Naive B cell (primary cell): ENCODE data around the gene ACAP3. TPM values are rescaled to one million over a fixed set of nuclear protein-coding genes. Genes with fewer than 3 reads are reported as not detected.

Experiments used
- ATAC-seq, 2 donors: fragments of 150-1000 bp; cut with Tn5 transposase; 2 replicates each; pipeline ENCODE4 v1.10.0; 2021; ENCODE audit warnings: low read depth in 2 of 2, mild to moderate bottlenecking in 2 of 2, moderate library complexity in 2 of 2
- DNase-seq: peaks from one replicate; pipeline ENCODE4 v3.0.0; 2022
- H3K27ac Mint-ChIP-seq, 6 donors: one replicate each; pipeline ENCODE4 v1.8.0; 2020 to 2022; ENCODE audit warnings: mild to moderate bottlenecking in 6 of 6, mixed read lengths in 6 of 6, moderate library complexity in 5 of 6, inconsistent platforms in 2 of 6
- H3K27me3 Mint-ChIP-seq, 3 donors: one replicate each; pipeline ENCODE4 v1.8.0; 2021 to 2022; ENCODE audit warnings: mixed read lengths in 3 of 3, mild to moderate bottlenecking in 1 of 3
- H3K36me3 Mint-ChIP-seq, 2 donors: one replicate each; pipeline ENCODE4 v1.8.0; 2020 to 2022; ENCODE audit warnings: mixed read lengths in 2 of 2, inconsistent platforms in 1 of 2, mild to moderate bottlenecking in 1 of 2
- H3K4me1 Mint-ChIP-seq, 3 donors: one replicate each; pipeline ENCODE4 v1.8.0; 2020 to 2022; ENCODE audit warnings: mixed read lengths in 3 of 3, inconsistent platforms in 1 of 3, mild to moderate bottlenecking in 1 of 3, moderate library complexity in 1 of 3
- H3K4me3 Mint-ChIP-seq, 8 donors: one replicate each; pipeline ENCODE4 v1.8.0; 2020 to 2022; ENCODE audit warnings: mild to moderate bottlenecking in 8 of 8, mixed read lengths in 8 of 8, moderate library complexity in 8 of 8, inconsistent platforms in 2 of 8
- H3K9me3 Mint-ChIP-seq, 7 donors: one replicate each; pipeline ENCODE4 v1.8.0; 2020 to 2022; ENCODE audit warnings: mixed read lengths in 7 of 7, mild to moderate bottlenecking in 5 of 7, inconsistent platforms in 2 of 7, moderate library complexity in 1 of 7
- polyA plus RNA-seq, 6 donors: library from polyadenylated mRNA; unstranded; fragments of 300-500 nt; fragmentation: Illumina TruSeq; gene quantifications; one replicate each; pipeline ENCODE4 v1.2.3, GENCODE V29; 2021; ENCODE audit warnings: low read depth in 6 of 6

Gene ACAP3
- polyA plus RNA-seq, 6 donors from 2014 or later: 1.9 to 7.2 (median 3.1) TPM

- H3K27me3 Mint-ChIP-seq: peaks cover 0 to 6% (median 0%) of the 10 kb centered on the region in 3 donors
- no peak overlapping the region for H3K4me3 Mint-ChIP-seq
- DNase-seq (no peak), ATAC-seq (no peak)
- H3K36me3 Mint-ChIP-seq: no peaks in the 10 kb centered on the region
- H3K4me1 Mint-ChIP-seq: peaks cover 0 to 6% (median 4%) of the 10 kb centered on the region in 3 donors
- H3K27ac Mint-ChIP-seq: peak overlapping the region in 1 of 6 donors; percentile 12
- H3K9me3 Mint-ChIP-seq: no peaks in the 10 kb centered on the region
Measured at GRCh38 chr1:1282998-1283397, 24.7 kb downstream of the ACAP3 start.

DNA sequence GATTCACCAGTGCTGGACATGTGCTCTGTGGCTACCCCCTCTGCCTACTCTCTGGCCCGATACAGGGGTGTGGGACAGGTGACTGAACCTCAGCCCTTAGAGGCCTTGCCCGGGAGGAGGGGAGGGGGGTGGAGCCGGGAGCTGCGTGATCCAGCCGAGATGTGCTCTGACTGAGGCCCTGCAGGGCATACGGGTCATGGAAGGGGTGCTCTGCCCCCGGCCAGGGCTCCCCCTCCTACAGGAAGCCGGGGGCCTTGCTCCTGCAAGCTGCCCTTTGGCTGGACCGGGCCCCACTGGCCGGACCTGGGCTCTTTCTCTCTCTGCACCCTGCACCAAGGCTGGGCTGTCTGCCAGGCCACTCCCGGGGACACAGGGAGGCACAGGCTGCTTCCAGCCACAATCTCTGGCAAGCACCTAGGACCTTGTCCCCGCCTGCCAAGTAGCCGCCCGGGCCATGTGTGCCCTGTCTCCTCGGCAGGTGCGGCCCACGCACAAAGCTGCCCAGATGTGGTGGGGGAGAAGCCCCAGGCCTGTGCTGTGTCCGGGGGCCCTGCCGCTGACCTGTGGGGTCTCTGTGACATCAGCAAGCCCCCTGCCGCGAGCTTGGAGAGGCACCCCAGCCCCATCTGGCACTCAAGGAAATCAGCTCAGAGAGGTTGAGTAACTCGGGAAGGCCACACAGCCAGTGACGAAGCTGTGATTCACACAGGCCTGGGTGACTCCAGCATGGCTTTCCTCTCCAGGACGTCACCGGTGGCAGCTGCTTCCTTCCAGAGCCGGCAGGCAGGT is 26.0 kb downstream of the ACAP3 start:
- peaks cover 0 to 6% (median 0%) of the 10 kb centered on the region in 3 donors for H3K27me3 Mint-ChIP-seq
- no peak overlapping the region for H3K27ac Mint-ChIP-seq
- H3K9me3 Mint-ChIP-seq: no peaks in the 10 kb centered on the region
- H3K4me1 Mint-ChIP-seq: peaks cover 0 to 6% (median 4%) of the 10 kb centered on the region in 3 donors
- ATAC-seq (no peak), DNase-seq (no peak)
- no peaks in the 10 kb centered on the region for H3K36me3 Mint-ChIP-seq
- H3K4me3 Mint-ChIP-seq: no peak overlapping the region

GRCh38 chr1:1280782-1281481 is 26.8 kb downstream of the ACAP3 start:
- Mint-ChIP-seq H3K36me3 (no peaks in the 10 kb centered on the region), H3K27me3 (peaks cover 0 to 6% (median 0%) of the 10 kb centered on the region in 3 donors), H3K9me3 (no peaks in the 10 kb centered on the region), H3K4me1 (peaks cover 0 to 6% (median 5%) of the 10 kb centered on the region in 3 donors), H3K27ac (no peak overlapping the region), H3K4me3 (no peak overlapping the region)
- DNase-seq: no peak
- ATAC-seq: no peak

GRCh38 chr1:1279028-1279427 is 28.7 kb downstream of the ACAP3 start:
- Mint-ChIP-seq H3K27ac (no peak overlapping the region), H3K36me3 (no peaks in the 10 kb centered on the region), H3K4me3 (no peak overlapping the region), H3K4me1 (peaks cover 5 to 10% (median 7%) of the 10 kb centered on the region in 3 donors), H3K9me3 (no peaks in the 10 kb centered on the region), H3K27me3 (peaks cover 0 to 6% (median 0%) of the 10 kb centered on the region in 3 donors)
- ATAC-seq (no peak), DNase-seq (no peak)

- ATAC-seq: no peak
- no peak for DNase-seq
- H3K36me3 Mint-ChIP-seq: no peaks in the 10 kb centered on the region
- peaks cover 0 to 6% (median 0%) of the 10 kb centered on the region in 3 donors for H3K27me3 Mint-ChIP-seq
- peaks cover 5 to 6% (median 5%) of the 10 kb centered on the region in 3 donors for H3K4me1 Mint-ChIP-seq
- no peak overlapping the region for H3K4me3 Mint-ChIP-seq
- no peaks in the 10 kb centered on the region for H3K9me3 Mint-ChIP-seq
- H3K27ac Mint-ChIP-seq: no peak overlapping the region
Measured at GRCh38 chr1:1278620-1279019, 29.1 kb downstream of the ACAP3 start.

- H3K4me1 Mint-ChIP-seq: peaks cover 20 to 23% (median 22%) of the 10 kb centered on the region in 3 donors
- ATAC-seq (no peak), DNase-seq (no peak)
- H3K9me3 Mint-ChIP-seq: no peaks in the 10 kb centered on the region
- peak overlapping the region in 7 of 8 donors; percentile 4 to 86 (median 65) for H3K4me3 Mint-ChIP-seq
- no peaks in the 10 kb centered on the region for H3K27me3 Mint-ChIP-seq
- peak overlapping the region in 1 of 6 donors; percentile 90 for H3K27ac Mint-ChIP-seq
- H3K36me3 Mint-ChIP-seq: no peaks in the 10 kb centered on the region
Measured at GRCh38 chr1:1275836-1276235, 31.9 kb downstream of the ACAP3 start.

DNA sequence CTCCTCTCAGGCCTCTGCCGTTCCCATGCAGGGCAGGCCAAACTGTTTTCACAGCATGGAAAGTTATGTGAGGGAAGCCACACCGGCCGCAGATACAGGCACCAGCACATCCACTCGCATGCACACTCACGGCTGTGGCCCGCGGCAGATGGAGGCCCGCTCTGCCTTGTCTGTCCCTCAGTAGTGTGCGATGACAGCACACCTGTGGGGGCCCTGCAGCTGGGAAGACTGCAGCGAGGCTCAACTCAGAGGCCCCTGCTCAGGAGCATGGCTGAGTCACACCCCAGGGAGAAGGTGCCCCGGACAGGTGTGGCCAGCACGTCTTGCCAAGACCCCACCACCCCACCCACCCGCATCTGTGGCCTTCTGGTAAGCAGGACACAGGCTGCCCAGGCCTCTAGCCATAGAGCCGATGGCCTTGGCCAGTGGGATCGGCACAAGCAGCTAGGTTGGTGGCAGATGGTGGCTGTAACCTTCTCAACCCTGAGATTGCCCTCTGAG is 32.7 kb downstream of the ACAP3 start:
- Mint-ChIP-seq H3K4me1 (peaks cover 29 to 31% (median 31%) of the 10 kb centered on the region in 3 donors), H3K36me3 (no peaks in the 10 kb centered on the region), H3K4me3 (peak overlapping the region; percentile 57 to 87 (median 78)), H3K27ac (peak overlapping the region in 3 of 6 donors; percentile 82 to 88 (median 84)), H3K27me3 (no peaks in the 10 kb centered on the region), H3K9me3 (no peaks in the 10 kb centered on the region)
- no peak for DNase-seq
- no peak for ATAC-seq

DNA sequence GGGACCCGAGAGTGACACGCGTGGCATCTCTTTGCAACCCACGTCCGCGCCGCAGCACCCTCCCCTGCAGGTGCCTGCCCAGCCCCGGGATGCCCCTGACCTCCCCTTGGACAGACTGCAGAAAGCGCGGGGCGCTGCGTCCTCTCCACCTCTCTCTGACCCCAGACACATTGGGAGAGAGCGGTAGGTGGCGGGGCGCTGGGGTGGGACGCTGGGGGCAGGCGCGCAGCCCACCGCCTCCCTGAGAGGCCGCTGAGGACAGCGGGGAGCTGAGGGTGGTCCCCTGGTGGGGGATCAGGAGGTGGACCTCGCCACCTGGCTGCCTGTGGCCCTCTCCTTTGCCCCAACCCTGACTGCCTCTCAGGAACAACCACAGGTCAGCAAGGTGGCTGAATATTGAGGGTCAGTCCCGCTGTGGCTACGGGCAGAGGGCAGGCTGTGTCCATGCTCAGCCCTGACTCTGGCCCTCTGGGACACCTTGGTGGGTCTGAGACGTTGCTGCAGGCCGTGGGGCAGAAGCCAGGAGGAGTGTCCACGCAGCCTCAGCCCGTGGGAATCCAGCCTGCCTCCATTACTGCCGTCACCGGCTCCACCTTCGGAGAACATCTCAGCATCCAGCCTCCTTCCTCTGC is 33.3 kb downstream of the ACAP3 start:
- no peaks in the 10 kb centered on the region for H3K9me3 Mint-ChIP-seq
- H3K4me1 Mint-ChIP-seq: peaks cover 32 to 37% (median 34%) of the 10 kb centered on the region in 3 donors
- no peak for DNase-seq
- ATAC-seq: no peak
- H3K36me3 Mint-ChIP-seq: no peaks in the 10 kb centered on the region
- no peaks in the 10 kb centered on the region for H3K27me3 Mint-ChIP-seq
- peak overlapping the region; percentile 57 to 87 (median 78) for H3K4me3 Mint-ChIP-seq
- peak overlapping the region in 3 of 6 donors; percentile 82 to 88 (median 84) for H3K27ac Mint-ChIP-seq

GRCh38 chr1:1273512-1274298 is 34.0 kb downstream of the ACAP3 start, which contains the start of gene UBE2J2:
Gene UBE2J2 (minus strand): TSS chr1:1273854. CDS start chr1:1267992, 5,862 bp downstream.
- H3K9me3 Mint-ChIP-seq: no peaks in the 10 kb centered on the region

DNA sequence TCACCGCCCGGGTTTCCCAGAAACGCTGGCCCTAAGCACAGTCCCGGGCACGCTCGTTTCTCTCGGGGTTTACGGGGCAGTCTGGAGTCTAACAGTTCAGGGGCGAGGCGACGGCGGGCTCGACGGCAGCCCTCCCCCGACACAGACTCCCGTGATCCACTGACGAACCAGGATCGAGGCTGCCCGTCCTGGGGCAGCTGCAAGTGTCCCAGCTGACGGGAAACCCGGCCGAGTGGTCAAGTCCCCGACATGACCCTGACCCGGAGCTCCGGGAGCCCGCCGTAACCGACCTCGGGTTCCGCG is 34.6 kb downstream of the ACAP3 start:
- DNase-seq (no peak), ATAC-seq (peak in 1 of 2 donors; percentile 3)
- Mint-ChIP-seq H3K4me1 (peaks cover 33 to 44% (median 42%) of the 10 kb centered on the region in 3 donors), H3K36me3 (no peaks in the 10 kb centered on the region), H3K9me3 (no peaks in the 10 kb centered on the region), H3K4me3 (peak overlapping the region; percentile 81 to 95 (median 88)), H3K27ac (peak overlapping the region in 5 of 6 donors; percentile 81 to 94 (median 85)), H3K27me3 (no peaks in the 10 kb centered on the region)

More at GRCh38 chr1:1273512-1274298, 34.0 kb downstream of the ACAP3 start, which contains the start of gene UBE2J2:
- no peaks in the 10 kb centered on the region for H3K36me3 Mint-ChIP-seq
- peak within 1 kb of the TSS; percentile 81 to 95 (median 88) for H3K4me3 Mint-ChIP-seq
- no peaks in the 10 kb centered on the region for H3K27me3 Mint-ChIP-seq
- ATAC-seq (peak; percentile 97), DNase-seq (peak; percentile 88)
- H3K4me1 Mint-ChIP-seq: peaks cover 32 to 39% (median 37%) of the 10 kb centered on the region in 3 donors
- H3K27ac Mint-ChIP-seq: peak within 1 kb of the TSS in 5 of 6 donors; percentile 81 to 94 (median 88)

DNA sequence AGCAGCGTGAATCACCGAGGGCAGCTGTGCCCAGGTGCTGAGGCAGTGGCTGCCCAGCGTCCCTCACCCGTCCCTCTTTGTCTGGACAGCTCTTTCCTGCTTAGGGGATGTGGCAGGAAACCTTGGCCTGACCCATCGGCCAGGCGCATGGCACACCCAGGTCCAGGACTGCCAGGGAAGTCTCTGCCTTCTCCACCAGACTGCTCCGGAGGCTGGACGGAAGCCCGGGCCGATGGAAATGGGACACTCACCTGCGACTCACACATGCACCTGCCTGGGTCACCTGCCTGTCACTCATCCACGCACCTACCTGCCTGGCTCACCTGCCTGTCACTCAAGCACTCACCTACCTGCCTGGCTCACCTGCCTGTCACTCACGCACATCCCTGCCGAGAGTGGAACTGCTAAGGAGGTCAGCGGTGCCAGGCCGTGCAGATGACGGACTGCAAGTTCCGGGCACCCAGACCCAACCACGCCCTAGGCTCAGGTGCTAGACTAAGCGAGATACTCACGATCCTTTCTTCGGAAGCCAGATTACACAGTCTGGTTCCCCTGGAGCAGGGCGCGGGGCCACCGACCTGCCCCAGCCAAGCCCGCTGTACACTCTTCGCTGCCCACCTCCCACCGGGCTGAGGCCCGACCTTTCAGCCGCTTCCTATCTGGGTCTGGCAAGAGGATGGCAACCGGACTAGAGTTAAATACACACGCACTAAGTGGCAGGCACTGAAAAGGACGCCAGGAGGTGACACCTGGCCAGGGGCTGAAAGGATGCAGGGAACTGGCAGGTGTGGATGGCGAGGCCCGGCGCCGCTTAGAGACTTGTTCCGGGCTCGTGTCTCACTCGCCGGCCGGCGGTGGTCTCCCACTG is 35.2 kb downstream of the ACAP3 start:
- Mint-ChIP-seq H3K36me3 (no peaks in the 10 kb centered on the region), H3K4me1 (peaks cover 36 to 46% (median 45%) of the 10 kb centered on the region in 3 donors), H3K4me3 (peak overlapping the region; percentile 81 to 95 (median 88)), H3K27ac (peak overlapping the region; percentile 25 to 94 (median 84)), H3K27me3 (no peaks in the 10 kb centered on the region), H3K9me3 (no peaks in the 10 kb centered on the region)
- ATAC-seq (peak in 1 of 2 donors; percentile 5), DNase-seq (no peak)

GRCh38 chr1:1270813-1271212 is 36.9 kb downstream of the ACAP3 start:
- no peak for DNase-seq
- H3K4me1 Mint-ChIP-seq: peaks cover 36 to 49% (median 48%) of the 10 kb centered on the region in 3 donors
- H3K36me3 Mint-ChIP-seq: no peaks in the 10 kb centered on the region
- H3K27me3 Mint-ChIP-seq: no peaks in the 10 kb centered on the region
- H3K27ac Mint-ChIP-seq: peak overlapping the region in 5 of 6 donors; percentile 12 to 91 (median 81)
- H3K4me3 Mint-ChIP-seq: peak overlapping the region in 7 of 8 donors; percentile 38 to 87 (median 75)
- no peaks in the 10 kb centered on the region for H3K9me3 Mint-ChIP-seq
- ATAC-seq: no peak
